Activated CD8-positive, alpha-beta memory T cell treated with anti-CD3 and anti-CD28 coated beads for 24 hours (primary cell): ENCODE measurements around the gene MAP3K20.
"Not testable (repeated sequence)": the region's sequence is repeated elsewhere in the genome, so short reads cannot be mapped to it uniquely, and the experiment has no call there.

Experiments used
- DNase-seq: peaks from one replicate; pipeline ENCODE4 v3.0.0-alpha.2; 2020

Gene MAP3K20

DNA sequence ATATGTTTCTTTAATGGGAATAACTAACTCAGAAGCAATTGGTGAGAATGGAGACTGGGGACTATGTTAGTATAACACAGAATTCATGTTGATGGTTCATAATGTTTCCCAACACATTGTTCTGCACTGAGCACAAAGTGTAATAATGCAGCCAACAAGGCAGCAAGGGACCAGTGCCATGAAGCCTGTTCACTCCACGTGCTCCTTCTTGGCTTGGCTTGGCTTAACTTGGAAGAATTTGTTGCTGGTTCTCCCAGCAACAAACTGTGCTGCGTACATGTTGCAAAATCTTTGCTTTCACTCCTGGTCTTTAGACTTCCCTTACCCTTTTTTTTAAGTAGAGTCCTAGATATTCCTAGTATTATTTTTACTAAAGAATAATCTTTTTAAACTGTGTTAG is 129.7 kb downstream of the MAP3K20 start:
- no peak for DNase-seq

DNA sequence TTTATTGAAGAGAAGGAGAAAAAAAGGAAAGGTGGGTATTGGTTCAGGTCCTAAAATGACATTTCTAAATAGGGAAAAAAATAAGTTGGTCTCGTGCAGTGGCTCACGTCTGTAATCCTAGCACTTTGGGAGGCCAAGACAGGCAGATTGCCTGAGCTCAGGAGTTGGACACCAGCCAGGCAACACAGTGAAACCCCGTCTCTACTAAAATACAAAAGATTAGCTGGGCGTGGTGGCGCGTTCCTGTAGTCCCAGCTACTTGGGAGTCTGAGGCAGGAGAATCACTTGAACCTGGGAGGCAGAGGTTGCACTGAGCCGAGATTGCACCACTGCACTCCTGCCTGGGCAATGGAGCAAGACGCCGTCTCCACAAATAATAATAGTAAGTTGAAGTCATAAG is 131.5 kb downstream of the MAP3K20 start:
- DNase-seq: not testable (repeated sequence)

DNA sequence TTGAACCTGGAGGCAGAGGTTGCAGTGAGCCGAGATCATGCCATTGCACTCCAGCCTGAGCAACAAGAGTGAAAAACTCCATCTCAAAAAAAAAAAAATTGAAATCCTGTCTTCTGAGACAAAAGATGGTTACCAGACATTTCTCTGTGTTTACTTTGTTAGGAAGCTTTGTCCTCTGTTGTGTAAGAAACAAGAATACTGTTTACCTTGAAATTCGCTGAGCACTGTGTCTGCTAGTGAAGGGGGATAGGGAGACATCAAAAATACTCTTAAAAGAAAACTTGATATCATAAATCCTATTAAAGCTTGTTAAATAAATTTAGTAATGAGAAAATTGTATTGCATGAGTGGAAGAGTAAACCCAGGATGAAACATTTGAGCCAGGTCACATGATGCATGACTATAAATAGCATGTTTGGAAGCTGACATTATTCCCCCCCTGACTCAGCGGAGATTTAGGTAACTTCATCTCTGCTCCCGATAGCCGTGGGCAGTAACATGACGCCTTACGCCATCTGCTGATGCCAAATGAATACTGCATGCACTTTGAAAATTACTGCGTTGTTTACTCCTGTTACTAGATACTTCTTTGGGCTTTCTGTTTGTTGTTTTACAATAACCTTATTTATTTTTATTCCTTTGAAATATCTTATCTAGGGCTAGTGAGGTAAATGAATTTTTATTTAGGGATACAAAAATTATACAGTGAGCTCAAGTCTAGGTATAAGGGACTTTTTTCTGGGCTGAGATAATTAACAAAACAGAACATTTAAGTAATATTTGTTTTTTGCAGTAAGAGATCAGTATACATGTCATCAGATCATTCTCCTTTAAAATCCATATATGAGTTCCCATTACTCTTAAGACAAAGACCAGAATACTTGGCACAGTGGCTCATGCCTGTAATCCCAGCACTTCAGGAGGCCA is 134.9 kb downstream of the MAP3K20 start:
- DNase-seq: no peak

DNA sequence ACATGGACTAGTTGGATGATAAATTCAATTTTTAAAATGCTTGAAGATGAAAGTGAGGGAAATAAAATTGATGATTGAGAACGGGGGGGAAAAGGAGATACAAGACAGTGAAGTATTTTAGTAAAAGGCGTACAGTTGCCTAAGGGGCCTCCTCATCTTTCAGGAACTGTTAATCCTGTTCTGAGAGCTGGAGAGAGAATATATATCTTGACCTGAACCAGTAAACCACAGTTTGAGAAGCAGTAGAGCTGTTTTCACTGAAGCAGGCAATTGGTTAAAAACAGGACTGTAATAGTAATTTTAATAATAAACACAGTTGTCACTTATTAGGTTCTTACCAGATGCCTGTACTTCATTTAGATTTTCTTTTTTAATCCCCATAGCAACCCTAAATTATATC is 137.5 kb downstream of the MAP3K20 start:
- no peak for DNase-seq

DNA sequence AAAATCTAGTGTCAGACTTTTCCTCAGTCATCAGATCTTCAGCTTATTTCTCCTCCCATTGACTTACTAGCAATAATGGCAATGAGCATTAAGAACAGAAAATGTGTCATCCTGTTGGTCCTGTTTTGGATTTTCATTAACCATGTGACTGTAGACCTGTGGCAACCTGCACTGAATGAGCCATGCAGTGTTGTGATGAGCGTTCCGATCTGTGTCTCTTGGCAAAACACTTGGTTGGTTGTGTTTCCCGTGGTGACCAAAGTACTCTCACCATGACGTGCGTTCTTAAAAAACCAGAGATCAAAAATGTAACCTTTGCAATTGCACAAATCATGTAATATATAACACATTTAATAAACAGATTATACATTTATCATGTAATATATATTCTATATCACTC is 138.6 kb downstream of the MAP3K20 start:
- no peak for DNase-seq

DNA sequence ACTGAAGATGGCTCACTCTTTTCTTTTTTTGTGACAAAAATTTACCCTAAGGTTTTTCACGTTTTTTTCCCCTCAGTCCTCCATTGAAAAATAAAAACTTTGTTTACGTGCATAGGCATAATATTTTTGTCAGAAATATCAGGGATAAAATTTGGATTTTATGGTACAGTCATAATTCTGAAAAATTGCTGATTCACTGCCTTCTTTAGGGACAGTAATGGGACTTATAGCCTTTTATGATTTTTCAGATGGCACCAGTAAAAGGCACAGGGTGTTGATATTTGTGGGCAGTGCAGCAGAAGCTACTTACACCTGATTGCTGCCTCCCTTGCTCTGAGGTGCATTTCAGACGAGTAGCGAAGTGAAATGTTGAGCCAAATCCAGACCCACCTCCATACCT is 139.7 kb downstream of the MAP3K20 start:
- DNase-seq: no peak

DNA sequence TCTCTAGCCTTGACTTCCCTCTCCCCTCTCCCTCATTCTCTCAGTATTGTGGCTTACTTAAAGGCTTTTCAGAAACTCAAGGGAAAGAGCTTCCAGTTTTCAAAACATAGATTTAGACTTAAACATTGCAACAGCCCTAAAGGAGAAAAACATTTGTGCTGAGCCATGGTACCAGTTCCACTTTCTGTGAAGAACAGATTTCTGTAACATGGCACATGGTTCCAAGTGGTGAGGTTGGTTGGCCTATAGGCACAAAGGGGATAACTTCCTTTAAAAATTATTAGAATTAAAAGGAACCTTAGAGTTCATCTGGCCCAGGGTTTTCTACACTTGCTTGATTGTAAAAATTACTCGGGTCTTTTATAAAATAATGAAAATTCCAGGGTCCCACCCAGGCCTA is 140.4 kb downstream of the MAP3K20 start:
- no peak for DNase-seq

DNA sequence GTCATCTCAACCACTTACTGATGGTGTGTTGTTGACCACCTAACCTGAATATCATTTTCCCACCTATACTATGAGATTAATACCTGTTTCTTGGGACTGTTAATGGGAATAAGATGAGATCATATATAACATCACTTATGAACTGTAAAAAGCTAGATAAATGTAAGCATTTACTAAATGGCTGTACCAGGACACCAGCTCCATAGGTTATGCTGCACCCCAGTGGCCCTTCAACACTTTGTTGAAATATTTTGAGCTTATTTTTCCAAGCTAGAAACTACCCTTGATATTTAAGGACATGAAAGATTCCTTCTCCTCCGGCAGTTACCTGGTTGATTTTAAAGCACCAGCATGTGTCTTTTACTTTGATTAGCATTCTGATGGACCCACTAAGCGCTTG is 141.0 kb downstream of the MAP3K20 start:
- DNase-seq: no peak

DNA sequence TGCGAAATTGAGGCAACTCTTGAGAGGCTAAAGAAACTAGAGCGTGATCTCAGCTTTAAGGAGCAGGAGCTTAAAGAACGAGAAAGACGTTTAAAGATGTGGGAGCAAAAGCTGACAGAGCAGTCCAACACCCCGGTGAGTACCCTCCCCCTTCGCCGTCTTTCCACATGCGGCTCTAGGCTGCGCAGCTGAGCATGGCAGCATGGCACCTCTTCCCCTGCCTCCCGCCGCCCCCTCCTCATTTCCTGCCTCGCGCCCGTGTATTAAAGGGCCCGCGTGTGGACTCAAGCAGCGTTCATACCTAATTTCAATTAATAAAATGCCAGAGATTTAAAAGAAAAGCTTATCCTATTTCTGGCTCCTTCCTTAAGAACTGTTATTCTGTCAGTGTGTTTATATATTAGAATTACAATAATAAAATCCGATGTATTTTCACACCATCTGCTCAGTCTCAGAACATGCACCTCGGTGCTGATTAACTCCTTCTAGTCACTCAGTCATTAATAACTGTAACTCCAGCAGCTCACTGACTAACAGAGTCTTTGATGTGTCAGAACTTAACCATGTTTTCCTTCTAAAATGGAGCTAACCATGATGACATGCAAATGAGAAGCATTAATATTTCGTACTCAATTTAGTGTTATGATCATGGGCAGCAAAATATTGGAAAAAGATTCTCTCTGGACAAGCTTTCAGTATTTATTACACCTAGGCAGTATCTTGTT is 141.6 kb downstream of the MAP3K20 start:
- no peak for DNase-seq

DNA sequence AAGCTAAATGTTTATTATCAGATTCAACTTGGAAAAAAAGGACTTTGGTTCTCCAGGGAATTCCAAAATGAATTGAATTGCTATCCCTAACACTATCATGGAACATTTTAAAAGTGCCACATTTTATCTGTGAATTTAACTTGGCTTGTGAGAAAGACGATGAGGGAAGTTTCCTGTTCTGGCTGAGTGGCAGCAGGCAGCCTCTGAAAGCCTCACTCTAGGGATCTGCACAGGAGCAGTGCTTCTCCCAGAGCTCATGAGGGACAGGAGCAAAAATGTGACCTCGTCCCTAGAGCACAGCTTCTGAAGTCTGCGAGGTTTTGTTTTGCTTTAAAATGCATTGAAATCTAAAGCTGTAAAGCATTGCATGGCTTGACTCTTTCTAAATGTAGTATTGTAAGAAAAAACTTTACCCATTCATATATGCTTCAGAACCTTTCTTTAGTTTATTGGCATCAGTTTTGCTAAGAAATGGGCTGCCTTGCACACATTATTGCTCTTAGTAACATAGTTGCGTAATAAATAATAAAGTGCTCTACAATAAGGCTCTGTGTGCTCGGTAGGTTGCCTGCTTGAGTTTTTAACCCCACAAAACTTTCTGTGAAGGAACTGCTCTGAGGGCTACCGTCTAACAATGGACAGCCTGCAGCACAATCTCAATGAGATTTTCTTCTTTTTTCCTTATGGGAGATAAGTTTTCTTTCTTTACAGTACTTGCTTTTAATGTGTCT is 142.8 kb downstream of the MAP3K20 start:
- DNase-seq: no peak

DNA sequence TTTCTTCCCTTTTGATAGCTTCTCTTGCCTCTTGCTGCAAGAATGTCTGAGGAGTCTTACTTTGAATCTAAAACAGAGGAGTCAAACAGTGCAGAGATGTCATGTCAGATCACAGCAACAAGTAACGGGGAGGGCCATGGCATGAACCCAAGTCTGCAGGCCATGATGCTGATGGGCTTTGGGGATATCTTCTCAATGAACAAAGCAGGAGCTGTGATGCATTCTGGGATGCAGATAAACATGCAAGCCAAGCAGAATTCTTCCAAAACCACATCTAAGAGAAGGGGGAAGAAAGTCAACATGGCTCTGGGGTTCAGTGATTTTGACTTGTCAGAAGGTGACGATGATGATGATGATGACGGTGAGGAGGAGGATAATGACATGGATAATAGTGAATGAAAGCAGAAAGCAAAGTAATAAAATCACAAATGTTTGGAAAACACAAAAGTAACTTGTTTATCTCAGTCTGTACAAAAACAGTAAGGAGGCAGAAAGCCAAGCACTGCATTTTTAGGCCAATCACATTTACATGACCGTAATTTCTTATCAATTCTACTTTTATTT is 145.6 kb downstream of the MAP3K20 start:
- DNase-seq: no peak

DNA sequence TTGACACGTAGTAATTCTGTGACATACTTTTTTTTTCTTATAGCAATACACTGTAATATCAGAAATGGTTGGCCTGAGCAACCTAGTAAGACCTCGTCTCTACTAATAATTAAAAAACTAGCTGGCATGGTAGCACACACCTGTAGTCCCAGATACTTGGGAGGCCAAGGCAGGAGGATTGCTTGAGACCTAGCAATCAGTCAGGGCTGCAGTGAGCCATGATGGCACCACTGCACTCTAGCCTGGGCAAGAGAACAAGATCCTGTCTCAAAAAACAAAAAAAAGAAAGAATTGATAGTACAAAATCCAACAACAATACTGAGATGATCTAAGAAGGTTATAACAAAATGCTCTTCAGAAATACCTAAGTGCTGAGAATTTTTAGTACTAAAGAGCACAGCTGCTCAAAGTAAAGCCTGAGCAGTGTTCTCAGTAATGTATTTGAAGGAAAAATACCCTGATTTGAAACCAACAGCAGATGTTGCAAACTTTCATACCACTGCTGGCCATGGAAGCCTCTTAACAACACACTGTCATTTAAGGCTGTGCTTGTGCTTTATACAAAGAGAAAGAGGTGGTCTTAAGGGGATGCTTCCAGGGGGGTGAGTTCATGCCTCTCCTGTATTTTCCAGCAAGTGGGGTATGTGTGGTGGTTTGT is 146.4 kb downstream of the MAP3K20 start:
- DNase-seq: no peak

DNA sequence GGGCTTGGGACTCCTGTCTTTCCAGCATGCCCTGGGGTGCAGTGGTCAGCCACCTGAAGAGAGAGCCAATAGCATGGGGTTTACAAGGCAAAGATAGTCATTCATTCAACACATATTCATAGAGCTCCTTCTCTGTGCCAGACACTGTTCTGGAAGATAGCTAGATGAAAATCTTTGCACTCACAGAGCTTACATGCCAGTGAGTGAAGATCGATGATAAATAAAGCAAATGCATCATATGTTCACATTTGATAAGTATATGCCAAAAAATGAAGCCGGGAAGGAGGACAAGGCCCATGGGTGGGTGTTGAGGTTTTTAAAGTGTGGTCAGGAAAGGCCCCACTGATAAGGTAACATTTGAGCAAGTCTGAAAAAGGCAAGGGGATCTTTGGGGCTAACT is 148.2 kb downstream of the MAP3K20 start:
- no peak for DNase-seq

DNA sequence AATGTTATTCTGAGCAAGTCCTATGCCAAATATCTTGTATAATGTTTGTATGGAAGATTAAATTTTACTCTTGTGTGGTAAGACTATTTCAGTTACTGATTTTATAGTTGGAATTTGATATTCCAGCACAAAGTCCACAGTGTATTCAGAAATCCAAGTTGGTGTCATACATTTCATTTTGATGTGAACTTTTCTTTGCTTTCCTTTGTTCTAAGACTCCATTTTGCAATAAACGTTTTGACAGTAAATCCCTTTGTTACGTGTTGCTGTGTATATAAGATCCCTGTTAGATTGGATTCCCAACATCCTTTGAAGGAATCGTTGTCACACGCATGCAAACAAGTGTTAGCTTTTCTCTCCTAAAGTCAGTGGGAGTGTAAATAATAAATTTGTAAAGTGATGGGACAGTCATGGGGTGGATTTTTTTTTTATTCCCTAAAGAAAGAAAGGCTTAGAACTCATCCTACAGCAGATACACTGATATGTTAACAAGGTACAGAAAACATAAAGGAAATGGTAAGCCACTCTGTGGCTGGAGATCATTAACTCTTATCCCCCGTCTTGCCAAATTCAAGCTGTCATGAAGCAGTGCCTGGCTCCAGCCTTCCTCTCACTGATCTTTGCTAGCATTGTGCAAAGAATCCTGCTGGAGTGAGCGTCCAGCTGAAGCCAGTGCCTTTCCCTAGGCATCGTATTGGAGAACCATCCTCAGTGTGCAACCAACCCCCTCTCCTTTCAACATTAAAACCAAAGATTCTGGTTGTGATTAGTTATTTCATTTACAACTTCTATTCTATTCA is 151.5 kb downstream of the MAP3K20 start:
- no peak for DNase-seq

DNA sequence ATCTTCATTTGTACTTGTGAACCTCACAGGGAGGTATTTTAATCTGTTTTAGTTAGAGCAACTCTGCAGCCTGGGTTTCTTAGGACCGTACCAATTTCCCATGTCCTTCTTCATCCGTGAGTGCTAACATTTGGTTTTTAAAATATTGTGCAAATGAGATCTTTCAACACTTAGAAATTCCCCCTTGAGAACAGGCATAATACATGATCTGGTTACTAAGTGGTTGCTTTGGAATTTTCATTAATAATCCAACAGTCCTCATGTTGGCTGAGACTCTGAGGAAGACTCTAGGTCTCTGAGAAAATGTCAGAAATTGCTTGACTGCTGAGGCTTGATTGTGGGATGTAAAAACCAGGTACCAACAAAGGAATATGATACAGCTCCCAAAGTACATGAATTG is 153.4 kb downstream of the MAP3K20 start:
- no peak for DNase-seq

DNA sequence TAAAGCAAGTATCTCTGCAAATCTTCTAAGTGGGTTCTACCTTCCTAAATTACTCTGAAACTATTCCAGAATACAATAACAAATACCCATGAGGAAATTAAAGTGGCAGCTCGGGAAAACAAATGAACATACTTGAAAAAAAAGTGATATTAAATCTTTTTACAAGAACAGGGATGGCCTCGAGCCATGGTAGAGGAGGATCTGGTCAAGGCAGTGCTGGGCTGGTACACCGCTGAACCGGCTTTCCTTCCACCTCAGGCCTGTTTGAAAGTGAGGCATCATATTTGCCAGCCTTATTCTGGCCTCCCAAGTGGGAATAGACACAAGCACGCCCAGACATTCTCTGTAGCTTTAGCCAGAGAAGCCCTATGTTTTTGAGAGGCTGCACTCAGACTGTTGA is 154.5 kb downstream of the MAP3K20 start:
- no peak for DNase-seq

DNA sequence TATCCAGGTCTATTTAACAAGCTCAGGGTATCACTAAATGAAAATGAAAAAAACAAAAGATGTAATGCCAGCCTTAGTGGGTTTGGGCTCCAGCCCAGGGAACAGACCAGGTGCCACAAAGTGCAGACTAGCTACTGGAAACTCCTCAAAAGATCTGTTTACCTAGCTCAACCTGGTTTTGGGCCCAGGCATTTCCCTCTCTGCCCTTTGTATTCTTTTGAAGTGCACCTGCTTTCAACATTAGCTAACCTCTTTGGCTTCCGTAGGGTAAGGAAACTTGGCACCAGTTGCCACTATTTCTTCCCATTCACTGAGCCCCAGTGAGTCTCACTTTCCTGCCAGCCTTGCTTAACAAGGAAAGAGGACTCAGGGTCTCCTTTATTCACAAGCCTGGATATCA is 155.4 kb downstream of the MAP3K20 start:
- no peak for DNase-seq

DNA sequence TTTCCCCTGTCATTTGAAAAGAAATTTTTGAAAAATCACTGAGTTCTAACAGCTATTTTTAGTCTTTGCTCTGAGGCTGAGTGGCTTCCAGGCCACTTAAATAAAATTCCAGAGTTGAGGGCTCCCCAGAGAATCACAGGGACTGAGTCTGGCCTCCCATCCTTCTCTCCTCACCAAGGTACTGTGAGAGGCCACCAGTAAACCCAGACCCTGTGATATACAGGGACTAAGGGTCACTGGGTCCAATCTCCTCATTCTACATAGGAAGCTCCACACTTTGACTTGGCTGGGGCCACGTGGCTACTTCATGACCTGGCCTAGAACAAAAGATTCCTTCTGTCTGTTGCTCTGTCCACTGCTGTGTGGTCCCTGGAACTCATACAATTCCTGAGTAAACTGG is 155.8 kb downstream of the MAP3K20 start:
- no peak for DNase-seq

DNA sequence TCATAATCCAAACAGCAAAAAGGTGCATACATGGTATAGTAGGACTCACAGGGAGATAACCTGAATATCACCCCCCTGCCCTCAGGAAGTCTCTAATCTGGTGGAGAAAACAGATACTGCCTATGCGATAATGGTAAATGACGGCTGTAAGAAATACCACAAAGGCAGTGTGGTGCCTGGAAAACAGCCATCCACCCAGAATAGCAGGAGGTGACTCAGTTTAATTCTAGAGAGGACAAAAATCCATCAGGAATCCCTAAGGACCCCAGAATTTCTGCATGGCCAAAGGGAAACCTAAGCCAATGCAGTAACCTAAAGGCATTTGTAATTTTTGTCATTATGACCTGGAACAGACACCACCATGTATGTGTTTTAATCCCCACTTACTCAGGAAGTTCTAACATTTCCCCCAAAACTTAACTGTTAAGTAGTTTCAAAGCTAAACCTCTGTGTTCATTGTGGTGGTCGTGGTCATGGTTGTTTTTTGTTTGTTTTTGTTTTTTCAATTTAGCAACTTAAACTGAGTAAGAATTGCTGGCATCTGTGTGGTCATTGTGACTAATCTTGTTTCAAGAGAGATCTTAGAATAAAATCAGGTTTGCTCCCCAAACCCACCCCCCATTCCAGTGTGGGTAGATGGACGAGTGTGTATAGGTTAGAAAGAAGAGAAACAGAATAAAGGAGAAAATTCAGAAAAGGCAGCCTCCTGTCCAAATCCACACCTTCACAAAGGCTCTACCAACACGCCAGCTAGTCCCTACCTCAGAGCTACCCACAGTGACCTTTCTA is 157.5 kb downstream of the MAP3K20 start:
- no peak for DNase-seq

DNA sequence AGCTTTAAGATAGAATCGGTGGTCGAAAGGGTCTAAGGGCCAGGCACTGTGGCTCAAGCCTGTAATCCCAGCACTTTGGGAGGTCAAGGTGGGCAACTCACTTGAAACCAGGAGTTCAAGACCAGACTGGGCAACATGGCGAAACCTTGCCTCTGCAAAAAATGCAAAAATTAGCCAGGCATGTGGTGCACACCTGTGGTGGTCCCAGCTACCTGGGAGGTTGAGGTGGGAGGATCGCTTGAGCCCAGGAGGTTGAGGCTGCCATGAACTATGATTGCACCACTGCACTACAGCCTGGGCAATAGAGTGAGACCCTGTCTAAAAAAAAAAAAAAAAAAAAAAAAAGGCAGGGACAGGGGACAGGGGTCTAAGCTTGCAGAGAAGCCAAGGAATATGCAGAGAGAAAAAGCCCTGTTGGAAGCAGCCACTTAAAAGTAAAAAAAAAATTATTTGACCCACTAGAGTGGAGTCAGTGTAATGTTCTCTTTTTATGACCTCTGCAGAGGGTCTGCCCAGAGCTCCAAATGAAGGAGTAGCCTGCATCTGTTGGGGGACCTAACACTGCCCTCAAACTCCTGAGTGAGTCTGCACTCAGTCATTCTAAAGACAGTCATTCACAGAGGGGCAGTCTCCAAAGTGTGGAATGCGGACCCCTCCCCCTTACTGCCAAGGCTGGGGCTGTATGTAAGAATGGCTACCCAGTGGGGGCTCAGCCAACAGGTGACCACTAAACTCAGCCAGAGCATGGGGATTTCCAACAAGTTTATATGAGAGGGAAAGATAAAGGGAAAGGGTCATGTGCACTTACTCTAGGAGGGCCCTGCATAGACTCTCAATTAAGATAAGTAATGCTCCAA is 160.5 kb downstream of the MAP3K20 start:
- DNase-seq: no peak
